NCI-H1417 treated with DMSO at 0.1 percent for 48 hours (cell line): ENCODE results near the gene ACTRT2.

Experiments used
- DNase-seq: peaks from one replicate; lab custom pipeline; 2025; lab: John Stamatoyannopoulos, UW

ACTRT2 gene

GRCh38 chr1:3018576-3018975 is 2.7 kb upstream of the ACTRT2 start:
- DNase-seq = no peak

GRCh38 chr1:3019007-3019515 is 2.2 kb upstream of the ACTRT2 start:
- no peak for DNase-seq

- no peak for DNase-seq
Measured at GRCh38 chr1:3019516-3020051, 1.7 kb upstream of the ACTRT2 start.

- DNase-seq = no peak
Measured at GRCh38 chr1:3020263-3020909, 881 bp upstream of the ACTRT2 start.

GRCh38 chr1:3021801-3022401 is 634 bp downstream of the ACTRT2 start:
- DNase-seq = no peak

- DNase-seq = no peak
Measured at GRCh38 chr1:3022511-3022973, 1.3 kb downstream of the ACTRT2 start.

- DNase-seq = no peak
Measured at GRCh38 chr1:3022976-3023375, 1.7 kb downstream of the ACTRT2 start.

GRCh38 chr1:3024019-3024418 is 2.8 kb downstream of the ACTRT2 start:
- DNase-seq = no peak

- DNase-seq = no peak
Measured at GRCh38 chr1:3024588-3024987, 3.3 kb downstream of the ACTRT2 start.

- no peak for DNase-seq
Measured at GRCh38 chr1:3026124-3026523, 4.9 kb downstream of the ACTRT2 start.

- no peak for DNase-seq
Measured at GRCh38 chr1:3026581-3027391, 5.5 kb downstream of the ACTRT2 start.

- DNase-seq = no peak
Measured at GRCh38 chr1:3027611-3028371, 6.5 kb downstream of the ACTRT2 start.

- DNase-seq = no peak
Measured at GRCh38 chr1:3028531-3029282, 7.4 kb downstream of the ACTRT2 start.

GRCh38 chr1:3029481-3029961 is 8.3 kb downstream of the ACTRT2 start:
- no peak for DNase-seq

- DNase-seq = no peak
Measured at GRCh38 chr1:3029991-3030662, 8.9 kb downstream of the ACTRT2 start.

GRCh38 chr1:3030663-3031381 is 9.6 kb downstream of the ACTRT2 start:
- DNase-seq = no peak

- no peak for DNase-seq
Measured at GRCh38 chr1:3031401-3032221, 10.3 kb downstream of the ACTRT2 start.

GRCh38 chr1:3032371-3033039 is 11.2 kb downstream of the ACTRT2 start:
- DNase-seq = no peak
